C4-2B (cell line): Measurements from ENCODE around the gene TBCE.
"Not testable (repeated sequence)": the region's sequence is repeated elsewhere in the genome, so short reads cannot be mapped to it uniquely, and the experiment has no call there.

ENCODE experiments used
- H3K27ac ChIP-seq: fragments of 450-650 bp; 2 replicates; pipeline ENCODE4 v1.5.1; 2017
- ZFX ChIP-seq: fragments of 450-650 bp; IDR thresholded peaks from 2 replicates; pipeline ENCODE4 v1.6.1; 2017
- TF ChIP-seq, protein P1 (sequence below): fragments of 450-650 bp; conservative IDR thresholded peaks from 2 replicates; pipeline ENCODE4 v1.5.1; 2017; ENCODE audit warnings: mild to moderate bottlenecking

Gene TBCE

DNA sequence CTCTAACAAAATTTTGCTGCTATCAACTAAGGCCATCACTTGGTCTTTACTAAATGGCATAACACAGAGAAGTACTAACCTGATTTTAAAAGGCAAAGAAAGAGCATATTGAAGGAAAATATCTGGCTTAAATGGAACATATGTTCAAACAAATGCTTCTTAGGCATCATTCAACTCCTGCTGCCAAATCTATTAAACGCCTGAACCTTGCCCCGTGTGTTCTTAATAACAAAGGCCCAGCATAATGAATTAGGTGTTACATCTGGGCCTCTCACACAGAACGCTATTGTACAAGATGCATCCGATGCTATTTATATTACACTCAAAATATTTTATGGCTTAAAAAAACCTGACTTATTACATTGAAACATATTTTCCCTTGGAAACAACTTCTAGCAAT lies 88.6 kb downstream of the TBCE start:
- no peak for TF ChIP-seq ZFX
- TF ChIP-seq, protein P1, sequence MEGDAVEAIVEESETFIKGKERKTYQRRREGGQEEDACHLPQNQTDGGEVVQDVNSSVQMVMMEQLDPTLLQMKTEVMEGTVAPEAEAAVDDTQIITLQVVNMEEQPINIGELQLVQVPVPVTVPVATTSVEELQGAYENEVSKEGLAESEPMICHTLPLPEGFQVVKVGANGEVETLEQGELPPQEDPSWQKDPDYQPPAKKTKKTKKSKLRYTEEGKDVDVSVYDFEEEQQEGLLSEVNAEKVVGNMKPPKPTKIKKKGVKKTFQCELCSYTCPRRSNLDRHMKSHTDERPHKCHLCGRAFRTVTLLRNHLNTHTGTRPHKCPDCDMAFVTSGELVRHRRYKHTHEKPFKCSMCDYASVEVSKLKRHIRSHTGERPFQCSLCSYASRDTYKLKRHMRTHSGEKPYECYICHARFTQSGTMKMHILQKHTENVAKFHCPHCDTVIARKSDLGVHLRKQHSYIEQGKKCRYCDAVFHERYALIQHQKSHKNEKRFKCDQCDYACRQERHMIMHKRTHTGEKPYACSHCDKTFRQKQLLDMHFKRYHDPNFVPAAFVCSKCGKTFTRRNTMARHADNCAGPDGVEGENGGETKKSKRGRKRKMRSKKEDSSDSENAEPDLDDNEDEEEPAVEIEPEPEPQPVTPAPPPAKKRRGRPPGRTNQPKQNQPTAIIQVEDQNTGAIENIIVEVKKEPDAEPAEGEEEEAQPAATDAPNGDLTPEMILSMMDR, result no peak
- H3K27ac ChIP-seq, result no peak overlapping the region

GRCh38 chr1:235457856-235458255 lies 90.6 kb downstream of the TBCE start:
- H3K27ac ChIP-seq, result not testable (repeated sequence)

DNA sequence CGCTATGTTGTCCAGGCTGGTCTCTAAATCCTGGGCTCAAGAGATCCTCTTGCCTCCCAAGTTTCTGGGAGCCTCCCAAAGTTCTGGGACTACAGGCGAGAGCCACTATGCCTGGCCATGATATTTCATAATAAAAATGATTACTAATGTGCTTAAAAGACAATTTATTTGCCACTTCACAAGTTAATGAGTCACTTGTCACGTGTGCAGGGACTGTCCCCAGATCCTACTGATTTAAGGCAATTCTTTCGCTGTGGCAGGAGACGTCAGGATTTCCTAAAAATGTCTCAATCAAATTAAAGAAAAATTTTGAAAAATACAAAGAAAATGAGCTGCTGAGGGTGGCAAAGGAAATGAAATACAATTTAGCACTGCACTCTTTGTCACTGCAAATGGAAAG lies 93.5 kb downstream of the TBCE start:
- no peak for TF ChIP-seq ZFX
- TF ChIP-seq, protein P1, result no peak
- H3K27ac ChIP-seq, result no peak overlapping the region

DNA sequence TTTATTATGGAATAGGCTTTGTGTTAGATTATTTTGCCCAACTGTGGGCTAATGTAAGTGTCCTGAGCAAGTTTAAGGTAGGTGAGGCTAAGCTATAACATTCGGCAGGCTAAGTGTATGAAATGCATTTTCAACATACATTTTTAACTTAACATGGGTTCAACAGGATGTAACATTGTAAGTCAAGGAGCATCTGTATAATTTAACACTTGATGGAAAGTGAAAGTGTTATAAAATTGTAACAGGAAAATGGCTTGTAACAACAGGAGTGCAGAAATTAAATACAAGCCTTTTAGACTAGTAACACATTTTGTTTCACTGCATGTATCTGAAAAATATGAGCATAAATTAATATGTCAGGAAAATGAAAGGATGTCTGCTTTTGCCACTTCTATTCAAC lies 94.7 kb downstream of the TBCE start:
- TF ChIP-seq, protein P1, result no peak
- no peak for TF ChIP-seq ZFX
- no peak overlapping the region for H3K27ac ChIP-seq

DNA sequence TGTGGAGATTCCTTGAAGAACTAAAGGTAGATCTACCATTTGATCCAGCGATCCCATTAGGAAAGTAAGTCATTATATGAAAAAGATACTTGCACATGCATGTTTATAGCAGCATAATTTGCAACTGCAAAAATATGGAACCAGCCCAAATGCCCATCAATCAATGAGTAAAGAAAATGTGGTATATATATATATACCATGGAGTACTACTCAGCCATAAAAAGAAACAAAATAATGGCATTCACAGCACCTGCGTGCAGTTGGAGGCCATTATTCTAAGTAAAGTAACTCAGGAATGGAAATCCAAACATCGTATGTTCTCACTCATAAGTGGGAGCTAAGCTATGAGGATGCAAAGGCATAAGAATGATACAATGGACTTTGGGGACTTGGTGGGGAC lies 95.6 kb downstream of the TBCE start:
- H3K27ac ChIP-seq, result not testable (repeated sequence)

DNA sequence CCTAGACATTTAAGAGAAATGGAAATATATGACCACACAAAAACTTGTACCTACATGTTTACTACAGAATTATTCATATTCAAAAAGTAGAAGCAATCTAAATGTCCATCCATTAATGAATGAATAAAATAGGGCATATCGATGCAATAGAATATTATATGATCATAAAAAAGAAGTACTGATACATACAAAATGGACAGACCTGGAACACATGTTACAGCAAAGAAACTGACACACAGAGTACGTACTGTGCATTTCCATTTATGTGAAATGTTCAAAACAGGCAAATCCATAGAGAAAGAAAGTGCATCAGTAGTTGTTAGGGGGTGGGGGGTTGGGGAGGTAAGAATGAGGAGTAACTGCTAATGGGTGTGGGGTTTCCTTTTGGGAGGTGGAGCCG lies 97.8 kb downstream of the TBCE start:
- TF ChIP-seq, protein P1, result no peak
- TF ChIP-seq ZFX, result no peak

DNA sequence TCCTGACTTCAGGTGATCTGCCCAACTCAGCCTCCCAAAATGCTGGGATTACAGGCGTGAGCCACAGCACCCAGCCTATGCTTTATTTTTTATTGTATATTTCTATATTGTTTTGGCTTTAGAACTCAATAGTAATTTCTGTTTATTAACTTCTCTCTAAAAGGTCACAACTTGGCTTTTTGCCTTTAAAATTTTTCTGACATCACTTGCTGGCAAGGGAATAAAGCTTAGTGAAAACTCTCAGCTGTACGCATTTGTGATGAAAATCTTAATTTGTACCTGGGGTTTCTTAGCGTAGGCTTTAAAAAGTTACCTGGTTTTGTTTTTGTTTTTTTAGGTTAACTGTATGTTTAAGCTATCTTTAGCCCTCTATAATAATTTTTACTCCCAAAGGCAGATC lies 100.8 kb downstream of the TBCE start:
- H3K27ac ChIP-seq, result no peak overlapping the region
- TF ChIP-seq, protein P1, result no peak
- no peak for TF ChIP-seq ZFX

More for the DNA sequence above, 97.8 kb downstream of the TBCE start:
- no peak overlapping the region for H3K27ac ChIP-seq

- no peak for TF ChIP-seq ZFX
- TF ChIP-seq, protein P1, result no peak
- no peak overlapping the region for H3K27ac ChIP-seq
Measured at GRCh38 chr1:235468970-235469369, 101.7 kb downstream of the TBCE start.

GRCh38 chr1:235469897-235470296 lies 102.7 kb downstream of the TBCE start:
- H3K27ac ChIP-seq, result not testable (repeated sequence)
